HepG2 (cell line): Measurements from ENCODE around the gene CFAP210. TPM values are rescaled to one million over a fixed set of nuclear protein-coding genes. Genes with fewer than 3 reads are reported as not detected.
A peak's percentile ranks its signal among the peaks of the same experiment; 100 is the strongest.

Source experiments
- ATAC-seq: fragments of 200-7000 bp; cut with Tn5 transposase; 3 replicates; pipeline ENCODE4 v1.9.1; 2020; ENCODE audit warnings: mild to moderate bottlenecking, moderate library complexity
- BruUV-seq: library from RNA; stranded (reverse); fragments of 400-500 nt; replicated peaks from 2 replicates; lab custom pipeline; 2021; lab: Mats Ljungman, UMichigan
- CTCF ChIA-PET: fragments of 300-600 bp; formaldehyde crosslinking; extraction: SDS; loops from one replicate; lab custom pipeline; 2021; ENCODE audit warnings: low total read pairs, inconsistent platforms, low intra/inter-chr PET ratio; lab: Yijun Ruan, JAX
- POLR2A ChIA-PET: fragments of 350-600 bp; sonication (Branson Sonifier 250); formaldehyde crosslinking; loops from one replicate; lab custom pipeline; 2020; ENCODE audit warnings: antibody characterized with exemption, inconsistent platforms; lab: Yijun Ruan, JAX
- DNase-seq: peaks from one replicate; pipeline ENCODE4 v3.0.0-alpha.2; 2015; ENCODE audit warnings: low spot score
- FAIRE-seq: peaks from 3 replicates; lab custom pipeline; 2011; peaks lifted over from hg19 to GRCh38; lab: Jason Lieb, UNC
- H2AFZ ChIP-seq: one replicate; pipeline ENCODE4 v1.6.1; 2011; ENCODE audit warnings: low read length, inconsistent platforms
- H3K27ac ChIP-seq: fragments of 300-600 bp; 3 replicates; pipeline ENCODE4 v1.8.0; 2011; ENCODE audit warnings: mixed run types, mild to moderate bottlenecking, mixed read lengths, low read length, inconsistent platforms; ENCODE audit not compliant: insufficient read depth; ENCODE audit errors: extremely low read length
- H3K27me3 ChIP-seq, 2 experiments: fragments of 200-600 bp in 1 of 2; 2 replicates in 1 of 2; 3 replicates in 1 of 2; pipeline versions ENCODE4 v1.6.0 to v1.8.0; 2011; ENCODE audit warnings: low read length in 2 of 2, mild to moderate bottlenecking in 2 of 2, moderate library complexity in 2 of 2, inconsistent platforms in 1 of 2; ENCODE audit not compliant: insufficient read depth in 2 of 2, control insufficient read depth in 1 of 2
- H3K36me3 ChIP-seq, 2 experiments: fragments of 200-600 bp in 1 of 2; replicated peaks in 1 of 2; 2 replicates in 1 of 2; 3 replicates in 1 of 2; pipeline versions ENCODE4 v1.5.1 to v1.8.0; 2011; ENCODE audit warnings: low read length in 2 of 2, inconsistent platforms in 1 of 2; ENCODE audit not compliant: insufficient read depth in 2 of 2, control insufficient read depth in 1 of 2
- H3K4me1 ChIP-seq: 2 replicates; pipeline ENCODE4 v1.5.1; 2012; ENCODE audit warnings: low read length, inconsistent platforms; ENCODE audit not compliant: insufficient read depth
- H3K4me2 ChIP-seq: 2 replicates; pipeline ENCODE4 v1.6.0; 2011; ENCODE audit warnings: low read depth, low read length, inconsistent platforms
- H3K4me3 ChIP-seq, 3 experiments: fragments of 200-600 bp in 1 of 3; sonication (generic), shearing (Covaris generic) in 1 of 3; replicated peaks in 1 of 3; 2 replicates each; pipeline ENCODE4 v1.5.1; 2011 to 2016; ENCODE audit warnings: low read length in 3 of 3, inconsistent platforms in 2 of 3, low read depth in 2 of 3, mild to moderate bottlenecking in 2 of 3, control low read depth in 1 of 3, mixed read lengths in 1 of 3; ENCODE audit not compliant: insufficient read depth in 1 of 3
- H3K79me2 ChIP-seq: one replicate; pipeline ENCODE4 v1.6.1; 2011; ENCODE audit warnings: low read length, inconsistent platforms; ENCODE audit not compliant: insufficient read depth
- H3K9ac ChIP-seq: 2 replicates; pipeline ENCODE4 v1.6.0; 2011; ENCODE audit warnings: mild to moderate bottlenecking, low read depth, low read length, inconsistent platforms; ENCODE audit not compliant: insufficient read depth
- H3K9me3 ChIP-seq: 2 replicates; pipeline ENCODE4 v1.5.1; 2012; ENCODE audit warnings: mild to moderate bottlenecking, low read length
- H4K20me1 ChIP-seq: 2 replicates; pipeline ENCODE4 v1.6.0; 2011; ENCODE audit warnings: inconsistent platforms, mild to moderate bottlenecking, low read length, moderate library complexity; ENCODE audit not compliant: insufficient read depth
- AGO2 ChIP-seq: fragments of 200-400 bp; formaldehyde crosslinking; optimal IDR thresholded peaks from 2 replicates; pipeline ENCODE3; 2017; ENCODE audit warnings: mild to moderate bottlenecking, low read depth, low read length, moderate library complexity
- CREB3 ChIP-seq: sonication (generic); formaldehyde crosslinking; IDR thresholded peaks from 2 replicates; pipeline ENCODE4 v1.5.0; 2020; ENCODE audit warnings: missing genetic modification reagents
- GABPA ChIP-seq, 2 experiments: IDR thresholded peaks; 2 replicates each; pipeline ENCODE4 v1.6.1; 2011 to 2016; ENCODE audit warnings: low read depth in 2 of 2, low read length in 1 of 2, missing biosample characterization in 1 of 2, missing genetic modification characterization in 1 of 2
- HNRNPK ChIP-seq: fragments of 200-400 bp; formaldehyde crosslinking; IDR thresholded peaks from 2 replicates; pipeline ENCODE4 v1.6.1; 2018; ENCODE audit warnings: low read length, low read depth, moderate library complexity, mild to moderate bottlenecking; ENCODE audit not compliant: poor library complexity, severe bottlenecking
- HOXD1 ChIP-seq: sonication (generic); formaldehyde crosslinking; IDR thresholded peaks from 2 replicates; pipeline ENCODE4 v1.5.0; 2020; ENCODE audit warnings: missing genetic modification reagents
- NFATC3 ChIP-seq: sonication (generic); formaldehyde crosslinking; IDR thresholded peaks from 2 replicates; pipeline ENCODE4 v1.5.1; 2020; ENCODE audit warnings: mild to moderate bottlenecking, missing genetic modification reagents
- TGIF2 ChIP-seq: IDR thresholded peaks from 2 replicates; pipeline ENCODE4 v1.6.1; 2016; ENCODE audit warnings: control low read depth, missing compliant biosample characterization
- ZBTB42 ChIP-seq: sonication (generic); formaldehyde crosslinking; IDR thresholded peaks from 2 replicates; pipeline ENCODE4 v1.5.0; 2020; ENCODE audit warnings: mild to moderate bottlenecking, missing genetic modification reagents
- ZBTB7B ChIP-seq: sonication (generic); formaldehyde crosslinking; IDR thresholded peaks from 2 replicates; pipeline ENCODE4 v1.4.0; 2020; ENCODE audit warnings: missing genetic modification reagents
- ZMAT3 ChIP-seq: sonication (generic); formaldehyde crosslinking; conservative IDR thresholded peaks from 2 replicates; pipeline ENCODE4 v1.7.0; 2021; ENCODE audit warnings: missing genetic modification reagents
- ZNF121 ChIP-seq: sonication (generic); formaldehyde crosslinking; IDR thresholded peaks from 2 replicates; pipeline ENCODE4 v1.5.0; 2020; ENCODE audit warnings: mild to moderate bottlenecking, missing genetic modification reagents
- ZNF20 ChIP-seq: sonication (generic); formaldehyde crosslinking; IDR thresholded peaks from 2 replicates; pipeline ENCODE4 v1.4.0; 2020; ENCODE audit warnings: mild to moderate bottlenecking, moderate library complexity, missing genetic modification reagents
- ZNF207 ChIP-seq: fragments of 450-650 bp; IDR thresholded peaks from 2 replicates; pipeline ENCODE4 v1.6.1; 2016; ENCODE audit warnings: antibody characterized with exemption, borderline replicate concordance
- ZNF337 ChIP-seq: sonication (generic); formaldehyde crosslinking; IDR thresholded peaks from 2 replicates; pipeline ENCODE4 v1.5.1; 2020; ENCODE audit warnings: missing genetic modification reagents, low read depth, mild to moderate bottlenecking, borderline replicate concordance
- ZNF782 ChIP-seq: sonication (generic); formaldehyde crosslinking; IDR thresholded peaks from 2 replicates; pipeline ENCODE4 v1.4.0; 2020; ENCODE audit warnings: missing genetic modification reagents, mild to moderate bottlenecking, borderline replicate concordance
- ZSCAN21 ChIP-seq: sonication (generic); formaldehyde crosslinking; IDR thresholded peaks from 2 replicates; pipeline ENCODE4 v1.8.0; 2022; ENCODE audit warnings: mild to moderate bottlenecking, missing genetic modification reagents, moderate library complexity, borderline replicate concordance
- WGBS: methylation state at CpG from one replicate; pipeline ENCODE4 v1.1.6; 2017; ENCODE audit warnings: low lambda C conversion rate; 5-methylcytosine and 5-hydroxymethylcytosine counted together
- in situ Hi-C: cut with HindIII; loops from 2 replicates; pipeline ENCODE4 v1.10.0; 2017; ENCODE audit warnings: low pct_unique_long_range_greater_than_20kb; ENCODE audit not compliant: extremely low pct_ligation_motif_present
- intact Hi-C: fragments of 100-400 bp; cut with micrococcal nuclease; formaldehyde crosslinking; loops from one replicate; pipeline ENCODE4 v1.10.0; 2022; ENCODE audit not compliant: unreplicated experiment
- polyA plus RNA-seq, 8 experiments: library from polyadenylated mRNA; depleted of rRNA in 3 of 8; stranded (reverse) in 7 of 8; unstranded in 1 of 8; fragments of >200 nt; fragmentation: Illumina TruSeq in 4 of 8; extraction: Trizol in 4 of 8; gene quantifications; 2 replicates each; pipeline versions ENCODE4 v1.2.1 to v1.2.3, GENCODE V29; 2011 to 2016; ENCODE audit warnings: low read depth in 4 of 8, missing spikeins in 1 of 8, mixed read lengths in 1 of 8; ENCODE audit not compliant: insufficient read depth in 1 of 8
- total RNA-seq, 5 experiments: library from RNA; depleted of rRNA; stranded (reverse); fragments of >200 nt; fragmentation: Illumina TruSeq; extraction: Trizol; gene quantifications; 2 replicates each; pipeline ENCODE4 v1.2.3, GENCODE V29; 2016; ENCODE audit warnings: low read depth in 1 of 5

CFAP210 gene
- total and polyA plus RNA-seq, 2 of the 13 experiments (the other 11 are each of a cell fraction or from before 2014, with no cell fraction given), result 0.18 TPM; not detected in 1

- BruUV-seq, result no TSS peak
- intact Hi-C loops (no loop called here), in situ Hi-C loops (no loop called here)
- Histone ChIP-seq H3K9ac (no peak overlapping the region), H3K4me2 (no peak overlapping the region), H3K4me3 (no peak overlapping the region), H3K79me2 (no peaks in the 10 kb centered on the region), H4K20me1 (no peaks in the 10 kb centered on the region), H3K9me3 (no peaks in the 10 kb centered on the region), H3K27ac (no peak overlapping the region), H3K36me3 (no peaks in the 10 kb centered on the region), H2AFZ (no peak overlapping the region), H3K27me3 (no peaks in the 10 kb centered on the region), H3K4me1 (no peaks in the 10 kb centered on the region)
- 26% methylated on average over 3 of the region's 3 CpGs for WGBS
- CTCF ChIA-PET, result no interaction called here
- ATAC-seq, result no peak
- FAIRE-seq, result no peak
- TF ChIP-seq ZMAT3 (CRISPR knock-in tag), result no peak
- peak; percentile 53; the same call in 1 of the 2 replicates for TF ChIP-seq ZNF121 (CRISPR knock-in tag)
- TF ChIP-seq NFATC3 (CRISPR knock-in tag), result no peak
- POLR2A ChIA-PET, result no interaction called here
- no peak for DNase-seq
Measured at GRCh38 chr2:169663247-169663646, 31.0 kb downstream of the CFAP210 start.

- Histone ChIP-seq H2AFZ (no peak overlapping the region), H3K4me1 (no peaks in the 10 kb centered on the region), H3K4me2 (no peak overlapping the region), H3K27ac (no peak overlapping the region), H3K4me3 (no peak overlapping the region), H3K27me3 (no peaks in the 10 kb centered on the region), H4K20me1 (no peaks in the 10 kb centered on the region), H3K79me2 (no peaks in the 10 kb centered on the region), H3K9ac (no peak overlapping the region), H3K9me3 (no peaks in the 10 kb centered on the region), H3K36me3 (no peaks in the 10 kb centered on the region)
- POLR2A ChIA-PET, result no interaction called here
- TF ChIP-seq HOXD1 (CRISPR knock-in tag), result no peak
- no peak for TF ChIP-seq CREB3 (CRISPR knock-in tag)
- TF ChIP-seq ZBTB7B (CRISPR knock-in tag), result no peak
- no peak for TF ChIP-seq AGO2
- no peak for TF ChIP-seq ZNF337 (CRISPR knock-in tag)
- no peak for TF ChIP-seq HNRNPK
- no peak for TF ChIP-seq ZNF782 (CRISPR knock-in tag)
- TF ChIP-seq ZBTB42 (CRISPR knock-in tag), result no peak
- TF ChIP-seq ZNF20 (CRISPR knock-in tag), result no peak
- no peak for TF ChIP-seq GABPA (IDR thresholded peaks at IDR 0.05; ENCODE audit: low read depth, low read length)
- no peak for TF ChIP-seq GABPA (CRISPR knock-in tag; IDR thresholded peaks at IDR 0.05; ENCODE audit: low read depth)
- no peak for TF ChIP-seq TGIF2 (CRISPR knock-in tag)
- no peak for TF ChIP-seq ZNF207
- no peak for TF ChIP-seq ZSCAN21
- BruUV-seq, result no TSS peak
- WGBS, result 82% methylated on average over 1 of the region's 1 CpG
- intact Hi-C loops (no loop called here), in situ Hi-C loops (no loop called here)
- ATAC-seq (no peak), FAIRE-seq (no peak), DNase-seq (no peak)
- CTCF ChIA-PET, result no interaction called here
Measured at GRCh38 chr2:169662744-169663143, 31.5 kb downstream of the CFAP210 start.
